GM12872 (cell line): ENCODE results near the gene SCFD2.

Source experiments
- CTCF ChIP-seq: IDR thresholded peaks from 3 replicates; pipeline ENCODE4 v1.5.1; 2011; ENCODE audit warnings: low read depth, mild to moderate bottlenecking, low read length, moderate library complexity; ENCODE audit not compliant: insufficient read depth

The SCFD2 gene

GRCh38 chr4:53131562-53131925, 234.3 kb downstream of the SCFD2 start:
- no peak for TF ChIP-seq CTCF

GRCh38 chr4:53130896-53131561, 234.8 kb downstream of the SCFD2 start:
- TF ChIP-seq CTCF: no peak

- no peak for TF ChIP-seq CTCF
Observed at GRCh38 chr4:53128706-53129357, 237.0 kb downstream of the SCFD2 start.

- no peak for TF ChIP-seq CTCF
Observed at GRCh38 chr4:53128231-53128630, 237.6 kb downstream of the SCFD2 start.

GRCh38 chr4:53127365-53127764, 238.5 kb downstream of the SCFD2 start:
- no peak for TF ChIP-seq CTCF

GRCh38 chr4:53126099-53126498, 239.8 kb downstream of the SCFD2 start:
- TF ChIP-seq CTCF: no peak

- no peak for TF ChIP-seq CTCF
Observed at GRCh38 chr4:53123819-53124218, 242.0 kb downstream of the SCFD2 start.
